Inflammatory macrophage treated with lipopolysaccharide for 1 hour (primary cell): ENCODE data around the gene ADAMTS14.

Source experiments
- DNase-seq, 2 donors: peaks; one replicate each; pipeline ENCODE4 v3.0.0-alpha.2; 2020 to 2022

Gene ADAMTS14

DNA sequence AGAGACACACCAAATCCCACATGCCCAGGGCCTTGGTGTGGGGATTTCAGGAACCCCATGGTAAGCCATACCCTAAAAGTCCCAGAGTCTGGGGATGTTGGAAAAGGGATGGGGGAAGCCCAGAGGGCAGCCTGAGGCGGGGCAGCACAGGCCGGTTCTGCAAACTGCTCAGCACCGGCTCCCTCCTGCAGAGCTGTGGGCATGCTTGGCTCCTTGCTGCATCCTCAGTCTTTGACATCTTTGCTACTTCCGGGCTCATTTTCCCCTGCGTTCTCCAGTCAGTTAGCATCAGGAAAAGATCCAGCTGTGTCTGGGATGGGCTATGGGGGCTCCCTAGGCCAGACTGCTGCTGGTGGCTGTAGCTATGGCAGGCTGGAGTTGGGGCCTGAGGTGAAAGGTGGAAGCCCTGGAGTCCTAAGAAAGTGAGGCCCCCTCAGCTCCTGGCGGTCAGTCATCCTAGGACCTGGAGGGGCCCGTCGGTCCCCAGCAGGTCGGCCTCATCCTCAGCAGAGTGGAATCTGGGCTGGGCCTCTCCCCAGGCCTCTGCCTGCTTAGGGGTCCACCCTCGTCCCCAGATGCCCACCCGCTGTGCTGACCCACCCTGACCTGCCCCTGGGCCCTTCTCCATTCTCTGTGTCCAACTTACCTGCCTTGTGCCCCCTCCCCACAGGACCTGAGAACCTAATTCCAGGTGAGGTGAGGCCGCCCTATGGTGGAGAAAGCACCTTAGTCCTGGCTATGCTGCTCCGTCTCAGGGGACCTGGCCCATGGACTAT is 103.6 kb downstream of the ADAMTS14 start:
- DNase-seq = peak in 1 of 2 donors; percentile 28

DNA sequence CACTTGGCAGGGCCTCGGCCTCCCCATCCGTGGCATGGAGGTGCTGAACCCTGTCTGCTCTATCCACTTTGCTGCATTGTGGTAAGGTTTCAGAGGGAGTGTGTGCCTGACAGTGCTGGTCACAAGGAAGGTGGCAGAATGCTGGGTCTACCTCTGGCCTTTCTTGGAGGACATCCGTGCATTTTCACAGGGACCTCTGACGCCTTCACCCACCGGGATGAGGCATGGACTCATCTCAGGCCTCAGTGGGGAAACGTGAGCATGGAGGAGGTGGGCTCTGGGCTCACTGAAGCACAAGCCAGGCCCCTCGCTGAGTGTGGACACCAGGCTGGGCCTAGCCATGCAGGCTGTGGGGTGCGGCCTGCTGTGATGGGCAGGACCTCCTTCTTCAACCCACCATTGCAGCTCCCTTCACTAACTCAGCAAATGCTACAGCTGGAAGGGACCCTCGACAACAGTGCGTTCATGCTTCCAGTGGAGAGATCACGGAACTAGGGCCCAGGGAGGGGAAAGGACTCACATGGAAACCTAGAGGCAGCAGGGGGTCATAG is 104.2 kb downstream of the ADAMTS14 start:
- DNase-seq = no peak

DNA sequence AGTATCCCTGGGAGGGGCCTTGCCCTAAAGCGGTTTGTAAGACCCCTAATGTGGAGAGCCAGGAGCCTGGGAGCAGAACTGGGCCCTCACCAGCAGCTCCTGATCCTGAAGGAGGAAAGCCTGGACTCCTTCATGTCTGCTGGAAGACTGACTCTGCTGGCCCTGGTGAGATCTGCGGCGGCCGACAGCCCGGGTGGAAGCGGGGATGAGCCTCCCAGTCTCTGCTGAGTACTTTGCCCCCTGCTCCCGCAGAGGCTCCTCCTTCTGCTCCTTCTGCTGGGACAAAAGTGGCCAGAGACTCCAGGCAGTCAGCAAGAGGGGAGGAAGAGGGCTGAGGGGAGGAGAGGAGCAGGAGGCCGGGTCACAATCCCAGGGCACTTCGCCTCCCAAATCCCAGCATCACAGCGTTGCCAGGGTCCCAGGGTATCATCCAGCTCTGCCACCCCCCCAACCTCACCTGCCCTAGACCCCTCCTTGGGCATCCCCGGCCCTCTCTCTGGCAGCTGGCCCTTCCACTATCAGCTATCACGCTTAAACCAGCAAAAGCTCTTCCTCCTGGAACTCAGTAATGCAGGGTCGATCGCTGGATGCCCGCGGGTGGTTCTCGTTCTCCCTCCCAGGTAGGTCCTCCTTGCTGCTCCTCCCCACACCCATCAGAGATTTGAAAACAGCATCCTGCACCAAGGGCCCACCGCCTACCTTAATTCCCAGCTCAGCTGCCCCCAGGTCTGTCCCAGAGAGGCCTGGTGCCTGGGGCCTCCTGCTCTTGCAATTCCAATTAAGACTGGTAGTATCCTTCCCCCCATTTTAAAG is 105.0 kb downstream of the ADAMTS14 start:
- DNase-seq = no peak

DNA sequence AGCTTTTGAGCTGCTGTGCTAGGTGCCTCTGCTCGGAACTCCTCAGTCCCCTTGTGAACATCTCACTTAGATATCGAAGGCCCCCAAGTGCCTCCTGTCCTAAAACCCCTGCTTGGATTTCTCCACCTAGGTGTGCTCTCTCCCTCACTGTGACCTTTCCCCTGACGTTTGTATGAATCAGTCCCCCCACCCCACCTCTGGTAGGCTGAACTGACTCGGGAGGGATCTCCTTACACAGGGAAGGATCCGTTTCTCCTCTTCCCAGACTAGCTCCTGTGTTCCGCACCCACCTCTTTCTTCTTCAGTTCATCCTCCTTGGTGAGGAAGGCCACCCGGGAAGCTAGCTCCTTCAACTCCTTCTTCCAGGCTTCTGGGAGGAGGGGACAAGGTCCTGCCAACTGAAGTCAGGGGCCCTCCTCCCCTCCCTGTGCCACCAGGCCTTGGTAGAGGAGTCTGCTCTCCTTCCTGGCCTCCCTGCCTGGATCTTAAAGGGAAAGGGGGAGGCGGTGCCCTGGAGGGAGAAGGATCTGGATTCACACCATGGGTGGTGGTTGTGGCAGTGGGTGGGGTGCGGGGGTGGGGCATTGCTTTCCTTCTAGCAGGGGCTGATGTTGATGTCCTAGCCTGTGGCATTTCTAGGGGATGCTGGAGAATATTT is 106.1 kb downstream of the ADAMTS14 start:
- no peak for DNase-seq

DNA sequence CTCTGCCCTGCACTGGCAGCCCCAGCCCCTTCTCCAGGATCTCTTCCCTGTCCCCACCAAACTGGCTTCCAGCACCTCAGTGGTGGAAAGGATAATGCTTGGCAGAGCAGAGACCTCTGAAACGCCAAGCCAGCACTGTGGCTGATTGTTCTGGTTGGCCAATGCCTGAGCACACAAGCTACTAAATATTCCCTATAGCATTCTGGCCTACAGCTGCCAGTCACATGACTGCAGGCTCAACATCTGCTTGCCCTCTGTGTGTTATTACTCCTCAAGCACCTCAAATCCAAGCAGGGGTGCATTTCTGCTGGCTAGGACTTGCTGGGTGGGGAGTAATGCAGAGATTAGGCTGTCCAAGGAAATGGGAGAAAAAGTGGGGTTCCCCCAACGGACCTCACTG is 106.8 kb downstream of the ADAMTS14 start:
- no peak for DNase-seq

DNA sequence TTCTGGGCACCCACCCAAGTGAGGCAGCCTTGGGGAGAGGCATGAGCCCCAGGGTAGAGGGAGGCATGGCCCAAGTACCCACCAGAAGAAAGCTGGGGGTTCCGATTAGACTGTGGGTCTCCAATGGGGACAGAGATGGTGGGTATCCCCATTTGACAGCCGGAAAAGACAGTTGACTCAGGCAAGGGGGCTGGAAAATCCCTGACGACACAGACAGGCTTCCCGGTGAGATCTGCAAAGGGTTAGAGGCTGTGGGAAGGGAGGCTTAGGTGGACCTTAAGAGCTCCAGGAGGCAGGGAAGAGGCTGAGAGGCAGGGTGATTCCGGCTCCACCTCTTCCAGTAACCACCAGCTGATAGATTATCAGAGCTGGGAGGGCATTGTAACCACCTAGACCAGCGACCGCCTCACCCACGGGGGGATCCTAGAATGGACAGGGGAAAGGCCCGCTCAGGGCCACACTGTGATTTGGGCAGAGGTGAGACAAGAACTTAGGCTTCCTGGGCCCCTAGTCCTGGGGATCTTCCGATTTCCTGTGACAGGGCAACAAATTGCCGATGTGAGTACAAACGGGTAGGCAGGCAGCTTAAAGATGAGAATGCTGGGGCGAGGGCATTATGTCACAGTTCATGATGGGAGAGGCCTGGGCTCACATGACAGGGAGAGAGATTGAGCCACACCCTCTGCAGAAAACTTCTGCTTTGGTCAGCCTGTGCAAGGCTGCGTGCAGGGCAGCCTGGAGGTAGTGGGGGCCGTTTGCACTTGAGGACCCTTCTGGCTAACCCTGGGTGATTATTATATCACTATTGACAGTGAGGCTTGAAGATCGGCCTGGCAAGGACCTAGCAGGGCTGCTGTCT is 107.4 kb downstream of the ADAMTS14 start:
- DNase-seq = peak; percentile 87 to 92

DNA sequence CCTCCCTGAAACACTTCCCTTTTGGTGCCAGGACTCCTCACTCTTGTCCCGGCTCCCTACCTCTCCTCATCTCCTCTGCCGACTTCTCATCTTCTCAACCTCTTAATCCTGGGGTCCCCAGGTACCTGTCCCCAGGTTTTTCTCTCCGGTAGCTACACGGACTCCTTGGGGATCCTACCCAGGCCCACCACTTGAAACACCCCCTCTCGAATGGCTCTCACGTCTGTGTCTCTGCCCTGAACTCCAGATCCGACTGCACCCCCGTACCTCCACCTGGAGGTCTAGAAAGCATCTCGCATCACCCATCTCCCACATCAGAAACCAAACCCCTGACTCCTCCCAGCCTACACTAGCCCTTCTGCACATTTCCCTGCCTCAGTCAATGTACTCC is 108.1 kb downstream of the ADAMTS14 start:
- no peak for DNase-seq

DNA sequence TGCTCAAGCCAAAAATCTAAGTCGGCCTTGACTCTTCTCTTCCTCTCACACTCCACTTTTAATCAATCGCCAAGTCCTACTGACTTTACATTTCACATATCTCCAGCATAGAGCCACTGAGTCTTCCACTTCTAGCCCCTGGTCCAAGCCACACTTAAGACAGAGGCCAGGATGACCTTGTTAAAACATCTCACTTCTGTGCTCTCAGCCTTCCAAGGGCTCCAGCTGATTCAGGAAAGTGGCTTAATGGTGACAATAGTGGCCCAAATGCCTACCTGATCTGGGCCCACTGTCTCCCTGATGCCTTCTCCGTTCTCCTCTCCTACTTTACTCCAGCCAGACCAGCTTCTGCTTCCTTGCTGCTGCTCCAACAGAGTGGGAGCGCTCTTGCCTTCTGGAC is 108.5 kb downstream of the ADAMTS14 start:
- no peak for DNase-seq

DNA sequence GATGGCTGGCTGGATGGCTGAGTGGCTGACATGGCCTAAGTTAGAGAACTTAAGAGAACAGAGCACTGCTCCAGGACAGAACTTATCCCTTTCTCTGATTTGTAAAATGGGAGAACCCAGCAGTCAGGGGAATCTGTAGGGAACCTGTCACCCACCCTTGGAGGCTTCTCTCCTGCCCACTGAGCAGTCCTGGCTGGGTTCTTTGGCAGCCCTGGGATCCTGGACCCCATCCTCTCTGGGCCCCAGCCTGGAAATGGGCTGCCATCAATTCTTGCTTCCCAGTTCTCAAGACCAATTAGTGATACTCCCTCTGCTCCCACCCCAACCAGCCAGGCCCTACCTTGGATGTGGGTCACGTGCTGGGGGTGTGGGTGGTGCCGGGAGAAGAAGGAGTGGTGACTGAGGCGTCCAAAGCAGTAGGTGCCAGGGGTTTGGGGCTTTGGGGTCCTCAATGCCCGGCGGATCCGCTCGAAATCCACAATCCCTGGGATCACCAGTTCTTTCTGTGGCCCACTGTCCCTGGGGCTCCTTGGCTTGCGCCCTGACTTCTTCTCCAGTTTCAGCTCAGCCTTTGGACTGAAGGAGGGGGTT is 109.2 kb downstream of the ADAMTS14 start:
- DNase-seq = no peak

DNA sequence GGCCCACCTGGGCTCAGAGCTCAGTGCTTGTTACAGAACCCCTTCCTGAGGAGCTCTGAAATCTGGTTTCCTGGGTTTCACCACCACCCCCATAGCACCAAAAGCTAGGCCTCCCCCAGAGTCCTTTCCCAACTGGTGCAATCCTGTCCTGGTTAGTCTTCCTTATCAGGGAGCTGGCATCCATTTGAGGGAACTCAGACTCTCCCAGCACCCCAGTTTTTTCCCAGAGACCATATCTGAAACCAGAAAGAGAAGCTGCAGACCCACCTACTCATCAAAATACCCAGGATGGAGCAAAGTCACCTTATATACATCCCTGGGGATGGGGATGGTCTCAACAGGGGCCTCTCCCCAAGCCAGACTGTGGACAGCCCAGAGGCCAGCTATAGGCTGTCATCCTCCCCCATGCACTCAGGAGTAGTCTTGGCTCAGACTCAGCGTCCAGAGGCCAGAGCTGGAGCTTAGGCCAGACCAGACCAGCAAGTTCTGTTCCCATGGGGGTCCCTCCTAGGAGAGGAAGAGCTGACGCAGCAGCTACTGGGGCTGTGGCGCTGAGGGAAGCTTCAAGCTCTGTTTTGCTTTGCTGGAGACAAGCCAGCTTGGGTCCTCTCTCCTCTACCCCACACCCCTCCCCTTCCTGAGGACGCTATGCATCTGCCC is 109.9 kb downstream of the ADAMTS14 start:
- peak; percentile 11 to 72 for DNase-seq

DNA sequence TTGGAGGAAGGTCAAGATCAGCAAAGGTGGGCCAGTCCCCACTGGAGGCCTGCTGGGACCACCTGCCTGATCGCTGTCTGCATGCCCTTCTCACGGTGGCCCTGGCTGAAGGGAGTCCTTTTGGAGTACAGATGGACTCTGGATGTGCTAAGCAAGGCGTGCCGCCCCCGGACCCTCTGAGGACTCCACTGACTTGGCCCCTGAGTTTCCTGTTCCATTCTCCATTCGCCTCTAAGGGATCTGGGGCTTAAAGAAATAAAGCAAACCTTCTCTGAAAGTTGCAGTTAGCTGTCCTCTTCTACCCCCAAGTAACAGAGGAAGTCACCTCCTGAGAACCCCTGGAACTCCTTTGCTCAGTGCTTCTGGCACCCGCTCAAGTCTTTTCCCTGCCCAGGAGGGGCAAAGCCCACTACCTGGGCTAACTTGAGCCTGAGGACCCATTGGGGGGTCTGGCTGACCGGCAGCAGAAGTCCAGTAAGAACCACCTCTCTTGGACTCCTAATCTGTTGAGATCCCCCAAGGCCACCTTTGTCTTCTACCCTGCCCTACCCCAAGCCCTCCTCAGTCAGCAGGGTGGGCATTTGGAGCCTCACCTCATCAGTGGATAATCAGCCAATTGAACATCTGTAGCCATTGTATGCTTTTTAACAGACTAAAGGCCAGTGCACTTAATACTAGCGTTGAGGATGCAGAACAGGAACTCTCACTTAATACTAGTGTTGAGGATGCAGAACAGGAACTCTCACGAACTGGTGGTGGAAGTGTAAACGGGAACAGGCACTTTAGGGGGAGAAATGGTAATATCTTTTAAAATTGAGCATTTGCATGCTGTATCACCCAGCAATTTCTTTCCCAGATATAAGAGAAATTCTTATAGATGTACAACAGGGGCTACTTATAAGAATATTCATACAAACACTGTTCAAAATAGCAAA is 110.7 kb downstream of the ADAMTS14 start:
- peak; percentile 57 to 59 for DNase-seq

DNA sequence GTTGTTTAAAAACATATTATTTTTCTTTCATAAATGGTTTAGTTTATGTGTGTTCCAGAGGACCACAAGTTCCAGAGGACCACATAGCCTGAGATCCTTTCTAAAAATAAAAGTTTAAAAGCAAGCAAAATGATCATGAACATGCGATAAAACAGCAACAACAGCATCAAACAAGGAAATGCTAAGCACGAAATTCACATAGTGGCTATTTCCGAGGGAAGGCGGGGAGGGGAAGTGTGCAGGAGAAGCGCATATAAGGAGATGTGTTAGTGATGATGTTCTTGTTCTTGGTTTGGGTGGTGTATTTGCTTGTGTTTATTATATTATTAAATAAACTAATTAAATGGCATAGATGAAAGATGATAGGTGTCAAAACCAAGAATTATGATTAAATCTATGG is 111.7 kb downstream of the ADAMTS14 start:
- DNase-seq = peak in 1 of 2 donors; percentile 18

DNA sequence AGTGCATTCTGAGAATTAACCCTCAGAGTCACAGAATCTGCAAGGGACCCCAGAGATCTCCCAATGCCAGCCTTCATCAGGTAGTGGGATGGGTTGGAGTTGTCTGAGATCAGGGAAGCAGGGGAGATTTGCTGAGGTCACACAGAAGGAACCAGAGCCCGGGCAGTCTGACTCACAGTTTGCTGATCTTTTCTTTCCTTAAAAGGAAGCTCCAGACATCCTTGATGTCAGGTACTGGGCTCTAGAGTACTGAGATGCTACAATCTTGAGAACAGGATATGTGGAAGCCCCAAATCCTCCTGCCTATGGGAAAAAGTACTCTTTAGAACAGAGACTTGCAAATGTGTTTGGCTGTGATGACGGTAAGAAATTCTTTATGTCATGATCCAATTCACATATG is 112.2 kb downstream of the ADAMTS14 start:
- peak; percentile 32 to 50 for DNase-seq

DNA sequence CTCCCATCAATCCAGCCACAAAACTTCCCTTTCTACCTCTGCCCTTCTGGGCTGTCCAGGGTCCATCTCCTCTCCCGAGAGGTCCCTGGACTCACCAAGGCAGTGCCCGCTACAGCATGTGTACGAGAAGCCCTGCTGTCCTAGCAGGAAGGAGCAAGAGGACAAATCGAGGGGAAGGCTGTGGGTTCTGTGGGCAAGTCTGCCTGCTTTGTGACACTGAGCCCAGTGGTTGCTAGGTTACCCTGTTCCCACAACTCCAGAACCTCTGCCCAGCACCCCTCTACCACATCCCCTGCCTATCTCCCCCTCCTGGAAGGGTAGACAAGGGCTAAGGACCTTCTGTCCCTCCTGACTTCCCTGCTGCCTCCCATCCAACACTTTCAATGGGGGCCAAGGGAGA is 112.9 kb downstream of the ADAMTS14 start, which contains the start of gene TBATA:
TBATA (minus strand) TSS at position 188 of the 400 bp plus-strand sequence. CDS start 1,998 bp downstream, outside the sequence.
- no peak for DNase-seq

DNA sequence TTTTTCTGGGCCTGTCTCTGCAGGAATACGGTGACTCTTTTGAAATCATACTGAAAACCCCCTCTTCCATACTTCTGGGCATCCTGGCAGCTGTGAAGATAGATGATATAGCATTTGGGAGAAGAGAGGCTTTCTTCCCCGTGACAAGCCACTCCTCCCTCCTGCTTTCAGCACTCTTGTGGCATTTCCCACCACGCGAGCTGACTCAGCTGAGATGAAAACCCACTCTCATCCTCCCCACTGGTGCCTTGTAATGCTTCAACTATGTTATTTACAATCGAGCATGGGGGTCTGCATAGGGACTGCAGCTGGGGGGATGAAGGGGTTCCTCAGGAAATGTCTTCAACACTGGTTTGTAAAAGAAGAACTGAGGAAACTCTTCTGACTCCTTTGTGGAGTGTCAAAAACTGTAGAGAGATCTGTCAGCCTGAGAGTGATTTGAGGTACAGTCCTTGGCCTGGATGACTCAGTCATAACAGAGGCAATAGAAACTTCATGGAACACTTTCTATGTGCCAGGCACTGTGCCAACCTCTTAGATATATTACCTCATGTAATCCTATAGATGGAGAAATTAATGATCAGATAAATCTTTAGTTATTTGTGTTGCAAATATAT is 114.6 kb downstream of the ADAMTS14 start:
- DNase-seq = peak; percentile 47 to 48

DNA sequence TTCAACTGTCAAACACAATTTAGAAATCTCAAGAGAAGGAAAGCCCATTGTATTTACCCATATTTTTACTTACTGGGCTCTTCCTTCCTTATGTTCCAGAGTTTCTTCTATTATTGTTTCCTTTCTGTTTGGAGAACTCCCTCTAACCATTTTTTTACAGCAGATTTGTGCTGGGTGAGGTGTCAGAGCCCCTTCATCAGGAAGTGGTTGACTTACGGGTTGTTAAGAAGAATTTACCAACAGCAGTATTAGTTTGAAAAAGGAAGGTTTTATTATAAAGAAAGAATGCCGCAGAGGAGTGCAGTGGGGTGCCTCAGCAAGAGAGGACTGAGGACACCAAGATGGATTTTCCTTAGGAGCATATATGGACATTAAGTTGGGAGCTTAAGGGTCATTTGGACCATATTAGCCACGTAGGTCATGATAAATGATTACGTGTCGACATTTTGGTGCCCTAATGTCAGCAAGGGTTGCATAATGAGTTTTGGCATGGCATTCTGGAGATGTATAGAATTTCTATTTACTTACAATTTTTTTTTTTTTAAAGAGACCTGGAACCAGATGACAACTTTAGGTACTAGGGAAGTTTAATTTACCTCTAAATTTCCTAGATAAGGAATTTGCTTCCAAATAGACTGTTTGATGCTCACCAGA is 119.2 kb downstream of the ADAMTS14 start:
- no peak for DNase-seq

DNA sequence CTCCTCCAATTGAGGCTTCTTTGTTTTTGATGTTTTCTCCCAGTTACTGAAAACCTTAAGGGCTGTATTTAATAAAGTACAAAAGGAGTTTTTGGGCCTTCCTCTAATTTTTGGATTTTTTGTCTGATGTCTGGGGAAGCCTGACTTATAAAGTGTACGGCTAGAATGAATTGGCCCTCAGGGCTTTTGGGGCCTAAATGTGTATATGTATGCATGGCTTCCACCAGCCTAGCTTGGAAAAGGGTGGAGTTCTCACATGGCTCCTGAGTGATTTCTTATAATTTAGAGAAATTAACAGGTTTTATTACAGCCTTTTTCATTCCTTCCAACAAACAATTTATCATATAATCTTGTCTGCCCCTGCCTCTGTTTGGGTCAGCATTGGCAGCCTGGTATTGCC is 123.3 kb downstream of the ADAMTS14 start:
- DNase-seq = no peak

DNA sequence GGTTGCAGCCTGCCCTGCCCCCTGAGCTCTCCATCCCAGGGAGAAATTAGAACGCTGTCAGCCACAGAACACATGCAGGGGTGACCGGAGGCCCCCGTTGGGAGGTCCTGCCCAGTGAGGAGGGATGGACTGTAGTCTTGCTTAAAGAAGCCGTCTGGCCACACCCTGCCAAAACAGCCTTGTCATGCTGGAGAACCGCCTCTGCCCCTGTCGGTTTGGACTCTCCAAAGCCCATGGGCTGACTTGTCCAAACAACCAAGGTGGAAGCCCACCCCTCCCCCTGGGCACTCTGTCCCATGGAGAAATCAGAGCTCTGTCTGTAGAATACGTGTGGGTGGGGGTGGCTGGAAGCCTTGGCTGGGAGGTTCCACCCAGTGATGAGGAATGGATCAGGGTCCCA is 125.5 kb downstream of the ADAMTS14 start:
- DNase-seq = peak in 1 of 2 donors; percentile 16

DNA sequence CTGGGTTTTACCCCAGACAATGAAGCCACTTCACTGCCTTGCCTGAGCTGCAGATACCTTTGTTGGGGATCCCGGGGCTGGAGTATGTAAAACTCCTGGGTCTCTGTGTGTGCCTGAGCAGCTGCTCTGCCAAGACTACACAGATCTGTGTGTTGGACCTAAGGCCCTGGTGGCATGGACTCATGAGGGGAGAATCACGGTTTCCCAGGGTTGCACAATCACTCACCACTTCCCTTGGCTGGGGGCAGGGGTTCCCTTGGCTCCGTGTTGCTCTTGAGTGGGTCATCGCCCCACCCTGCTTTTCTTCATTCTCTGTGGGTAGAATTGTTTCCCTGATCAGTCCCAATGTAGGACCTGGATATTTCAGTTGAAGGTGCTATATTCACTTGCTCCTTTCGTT is 126.8 kb downstream of the ADAMTS14 start:
- DNase-seq = peak; percentile 68 to 70
